B cell (primary cell): ENCODE data around the gene ZNHIT2. TPM values are rescaled to one million over a fixed set of nuclear protein-coding genes. Genes with fewer than 3 reads are reported as not detected.

Experiments used
- ATAC-seq: fragments of 200-7000 bp; cut with Tn5 transposase; one replicate; pipeline ENCODE4 v1.10.0; 2021; ENCODE audit warnings: low read depth, mild to moderate bottlenecking, moderate number of reproducible peaks, moderate library complexity
- CTCF ChIA-PET: fragments of 350-600 bp; sonication (Branson Sonifier 250); formaldehyde crosslinking; loops from one replicate; lab custom pipeline; 2021; ENCODE audit warnings: antibody characterized with exemption, inconsistent platforms; lab: Charles Lee
- POLR2A ChIA-PET: fragments of 350-600 bp; sonication (Branson Sonifier 250); formaldehyde crosslinking; loops from one replicate; lab custom pipeline; 2021; ENCODE audit warnings: antibody characterized with exemption; lab: Charles Lee
- DNase-seq: peaks from one replicate; pipeline ENCODE4 v3.0.0; 2013
- H2AFZ ChIP-seq: 2 replicates; pipeline ENCODE4 v1.6.1; 2012; ENCODE audit warnings: mild to moderate bottlenecking, low read depth, low read length; ENCODE audit not compliant: insufficient read depth, poor library complexity, severe bottlenecking
- H3K27ac ChIP-seq, 2 donors: 1 replicate in 1 of 2; 2 replicates in 1 of 2; pipeline ENCODE4 v1.5.1; 2012 to 2013; ENCODE audit warnings: low read length in 2 of 2, mild to moderate bottlenecking in 2 of 2, moderate library complexity in 1 of 2
- H3K27me3 ChIP-seq, 4 experiments: fragments of 200-600 bp in 1 of 4; sonication (generic) in 1 of 4; replicated peaks in 1 of 4; 1 replicate in 2 of 4; 2 replicates in 2 of 4; pipeline versions ENCODE4 v1.6.1 to v1.7.0; 2013 to 2016; ENCODE audit warnings: low read length in 3 of 4, mild to moderate bottlenecking in 2 of 4, mixed read lengths in 1 of 4, moderate library complexity in 1 of 4; ENCODE audit not compliant: insufficient read depth in 4 of 4, control insufficient read depth in 3 of 4; ENCODE audit errors: control extremely low read depth in 1 of 4
- H3K36me3 ChIP-seq, 2 experiments: replicated peaks in 1 of 2; 1 replicate in 1 of 2; 2 replicates in 1 of 2; pipeline versions ENCODE4 v1.6.1 to v1.7.1; 2013; ENCODE audit warnings: low read length in 1 of 2; ENCODE audit not compliant: insufficient read depth in 2 of 2, control insufficient read depth in 1 of 2; ENCODE audit errors: control extremely low read depth in 1 of 2, extremely low read depth in 1 of 2
- H3K4me1 ChIP-seq, 2 donors: fragments of 200-600 bp in 1 of 2; sonication (generic) in 1 of 2; 1 replicate in 1 of 2; 2 replicates in 1 of 2; pipeline versions ENCODE4 v1.5.1 to v1.6.1; 2013 to 2017; ENCODE audit warnings: low read length in 2 of 2; ENCODE audit not compliant: control insufficient read depth in 2 of 2, insufficient read depth in 2 of 2
- H3K4me2 ChIP-seq: replicated peaks from 2 replicates; pipeline ENCODE3; 2012; ENCODE audit warnings: mild to moderate bottlenecking, low read depth, low read length; ENCODE audit not compliant: poor library complexity, severe bottlenecking
- H3K4me3 ChIP-seq, 5 experiments: fragments of 200-600 bp in 1 of 5; sonication (generic) in 1 of 5; 1 replicate in 3 of 5; 2 replicates in 2 of 5; pipeline versions ENCODE4 v1.5.1 to v1.7.0; 2011 to 2016; ENCODE audit warnings: low read length in 4 of 5, mild to moderate bottlenecking in 4 of 5, low read depth in 2 of 5, control low read depth in 1 of 5, moderate library complexity in 1 of 5; ENCODE audit not compliant: insufficient read depth in 1 of 5; ENCODE audit errors: control extremely low read depth in 1 of 5, extremely low read depth in 1 of 5
- H3K79me2 ChIP-seq: fragments of 200-600 bp; sonication (generic); one replicate; pipeline ENCODE4 v1.6.0; 2016; ENCODE audit warnings: low read length; ENCODE audit not compliant: control insufficient read depth, insufficient read depth
- H3K9ac ChIP-seq: fragments of 200-600 bp; sonication (generic); 2 replicates; pipeline ENCODE4 v1.6.1; 2017; ENCODE audit warnings: mild to moderate bottlenecking, low read length, moderate library complexity
- H3K9me3 ChIP-seq, 3 donors: one replicate each; pipeline versions ENCODE4 v1.6.1 to v1.7.1; 2013; ENCODE audit warnings: low read length in 2 of 3; ENCODE audit not compliant: control insufficient read depth in 2 of 3, insufficient read depth in 1 of 3; ENCODE audit errors: control extremely low read depth in 1 of 3
- H4K20me1 ChIP-seq: 2 replicates; pipeline ENCODE4 v1.6.0; 2012; ENCODE audit warnings: mild to moderate bottlenecking, low read length; ENCODE audit not compliant: insufficient read depth, control insufficient read depth, poor library complexity, severe bottlenecking
- H3K27ac Mint-ChIP-seq: one replicate; pipeline ENCODE4 v1.8.0; 2021; ENCODE audit warnings: mixed read lengths
- H3K27me3 Mint-ChIP-seq: one replicate; pipeline ENCODE4 v1.8.0; 2021; ENCODE audit warnings: mixed read lengths
- H3K4me1 Mint-ChIP-seq: one replicate; pipeline ENCODE4 v1.8.0; 2021; ENCODE audit warnings: mixed read lengths
- H3K4me3 Mint-ChIP-seq: one replicate; pipeline ENCODE4 v1.8.0; 2021; ENCODE audit warnings: mixed read lengths
- H3K9me3 Mint-ChIP-seq: one replicate; pipeline ENCODE4 v1.8.0; 2022; ENCODE audit warnings: mixed read lengths; ENCODE audit not compliant: insufficient read depth
- CTCF ChIP-seq: fragments of 200-600 bp; IDR thresholded peaks from one replicate; pipeline ENCODE4 v1.8.0; 2022; ENCODE audit warnings: antibody characterized with exemption, mild to moderate bottlenecking
- EZH2 ChIP-seq: IDR thresholded peaks from 2 replicates; pipeline ENCODE4 v1.6.1; 2012; ENCODE audit warnings: borderline replicate concordance, low read depth, mild to moderate bottlenecking, moderate library complexity, low read length; ENCODE audit not compliant: insufficient read depth, poor library complexity, severe bottlenecking
- WGBS: methylation state at CpG from one replicate; pipeline ENCODE4 v1.1.5; 2013; ENCODE audit warnings: missing lambda C conversion rate; ENCODE audit not compliant: insufficient coverage; 5-methylcytosine and 5-hydroxymethylcytosine counted together
- intact Hi-C: fragments of 100-400 bp; cut with micrococcal nuclease; formaldehyde crosslinking; loops from one replicate; pipeline ENCODE4 v1.10.0; 2022
- polyA plus RNA-seq: library from polyadenylated mRNA; depleted of rRNA; stranded (reverse); fragments of >200 nt; gene quantifications from 2 replicates; pipeline ENCODE4 v1.2.3, GENCODE V29; 2012
- total RNA-seq, 2 donors: library from RNA; stranded (reverse); fragments of 120-200 nt in 1 of 2; gene quantifications; 1 replicate in 1 of 2; 2 replicates in 1 of 2; pipeline versions ENCODE4 v1.2.3 to v1.2.4, GENCODE V29; 2013 to 2022

The ZNHIT2 gene
- total and polyA plus RNA-seq, 2 donors (not counting 1 experiment from before 2014, with no cell fraction given) = 6.2 to 14.1 TPM

- Histone ChIP-seq H3K27me3 (no peaks in the 10 kb centered on the region), H3K79me2 (peaks cover 71% of the 10 kb centered on the region), H2AFZ (peak overlapping the region; percentile 71), H3K4me3 (peak overlapping the region; percentile 81 to 99 (median 96)), H3K9me3 (no peaks in the 10 kb centered on the region), H3K4me2 (peak overlapping the region; percentile 89), H4K20me1 (peaks cover 39% of the 10 kb centered on the region), H3K4me1 (peaks cover 32 to 52% of the 10 kb centered on the region in 2 donors), H3K9ac (peak overlapping the region; percentile 99), H3K27ac (peak overlapping the region; percentile 98 to 99), H3K36me3 (peaks cover 1 to 23% of the 10 kb centered on the region in 2 experiments)
- Mint-ChIP-seq H3K4me3 (peak overlapping the region; percentile 97), H3K9me3 (no peaks in the 10 kb centered on the region), H3K27me3 (no peaks in the 10 kb centered on the region), H3K27ac (peak overlapping the region; percentile 99), H3K4me1 (peaks cover 61% of the 10 kb centered on the region)
- peak; percentile 95 for DNase-seq
- 3% methylated on average over 23 of the region's 24 CpGs for WGBS
- POLR2A ChIA-PET = interaction anchor here (0.6 to 8.8 kb wide), 11 partner anchors 9 to 1120 kb away, joined by 3 to 160 read pairs (median 4); partner anchors contain the start of genes CAPN1, FAU, MALAT1 and MRPL49
- ATAC-seq = peak; percentile 64
- intact Hi-C loops = loop anchor here (1.0 to 5.0 kb wide), 4 partner anchors 51 to 482 kb away; partner anchors contain the start of genes CDCA5, MAP4K2, PCNX3 and SAC3D1
- TF ChIP-seq CTCF (no peak), EZH2 (no peak)
- CTCF ChIA-PET = interaction anchor here (0.5 to 7.5 kb wide), 10 partner anchors 10 to 647 kb away, joined by 3 to 64 read pairs (median 5); partner anchors contain the start of genes CAPN1, EHBP1L1, FAU and MRPL49
These were observed 17.6 kb upstream of the ZNHIT2 start for GRCh38 chr11:65134952-65135632.
